HUES64 (cell line): ENCODE measurements around the gene SMIM12.
"Not testable (repeated sequence)": the region's sequence is repeated elsewhere in the genome, so short reads cannot be mapped to it uniquely, and the experiment has no call there.

Source experiments
- H3K27ac ChIP-seq: 2 replicates; pipeline ENCODE4 v1.7.0; 2013; ENCODE audit warnings: low read depth, low read length, inconsistent platforms
- H3K27me3 ChIP-seq: 2 replicates; pipeline ENCODE4 v1.6.1; 2013; ENCODE audit warnings: mild to moderate bottlenecking, low read length; ENCODE audit not compliant: insufficient read depth
- H3K36me3 ChIP-seq: 2 replicates; pipeline ENCODE4 v1.6.1; 2013; ENCODE audit warnings: mild to moderate bottlenecking, low read length; ENCODE audit not compliant: insufficient read depth
- H3K4me1 ChIP-seq: 2 replicates; pipeline ENCODE4 v1.6.1; 2013; ENCODE audit warnings: mild to moderate bottlenecking, low read length, moderate library complexity; ENCODE audit not compliant: insufficient read depth
- H3K4me3 ChIP-seq: 2 replicates; pipeline ENCODE4 v1.5.1; 2013; ENCODE audit warnings: mild to moderate bottlenecking, low read length, moderate library complexity
- H3K9ac ChIP-seq: 2 replicates; pipeline ENCODE4 v1.6.1; 2013; ENCODE audit warnings: mild to moderate bottlenecking, low read depth, low read length
- H3K9me3 ChIP-seq: 2 replicates; pipeline ENCODE4 v1.6.1; 2013; ENCODE audit warnings: low read depth, low read length; ENCODE audit not compliant: insufficient read depth
- WGBS: fragments of 150-250, 120-280 bp; methylation state at CpG from one replicate; pipeline ENCODE4 v1.1.7; 2013; ENCODE audit warnings: missing lambda C conversion rate; 5-methylcytosine and 5-hydroxymethylcytosine counted together

Gene SMIM12

DNA sequence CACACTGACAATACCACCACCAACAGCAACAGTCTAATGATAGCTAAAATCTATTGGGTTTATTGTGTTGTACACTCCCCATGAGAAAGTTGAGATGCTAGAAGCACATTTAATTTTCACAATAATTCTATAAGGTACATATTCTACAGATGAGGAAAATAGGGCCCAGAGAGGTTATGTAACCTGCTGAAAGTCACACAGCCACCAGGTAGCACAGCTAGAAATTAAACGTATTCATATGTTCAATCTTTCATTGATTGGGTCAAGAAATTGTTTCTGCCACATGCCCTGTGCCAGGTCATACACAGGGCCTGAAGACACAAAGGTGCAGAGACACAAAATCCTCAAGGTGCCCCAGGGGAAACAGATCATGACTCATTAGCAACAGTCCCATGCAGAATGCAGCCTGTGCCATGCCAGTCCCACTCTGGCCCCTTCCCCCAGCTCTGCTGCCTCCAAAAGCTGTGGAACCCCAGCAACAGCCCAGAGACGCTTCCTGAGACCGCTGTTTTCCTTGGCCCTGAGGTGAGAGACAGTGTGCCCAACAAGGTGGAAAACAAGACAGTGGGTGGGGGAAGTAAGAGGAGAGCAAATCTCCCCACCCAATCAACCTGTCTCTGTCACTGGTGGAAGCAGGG is 34.6 kb downstream of the SMIM12 start:
- Histone ChIP-seq H3K27ac (no peak overlapping the region), H3K4me3 (no peak overlapping the region), H3K9ac (no peak overlapping the region), H3K9me3 (no peaks in the 10 kb centered on the region), H3K36me3 (no peaks in the 10 kb centered on the region), H3K4me1 (no peaks in the 10 kb centered on the region), H3K27me3 (0 out of 2 replicates have a peak, but pooled peaks cover 2% of the 10 kb centered on the region)
- 93% methylated on average over 3 of the region's 3 CpGs for WGBS

GRCh38 chr1:34822202-34822601 is 37.3 kb downstream of the SMIM12 start:
- H3K4me1 ChIP-seq: no peaks in the 10 kb centered on the region
- no peak overlapping the region for H3K4me3 ChIP-seq
- H3K27ac ChIP-seq: no peak overlapping the region
- H3K27me3 ChIP-seq: 0 out of 2 replicates have a peak, but pooled peaks cover under 1% of the 10 kb centered on the region
- H3K9me3 ChIP-seq: no peaks in the 10 kb centered on the region
- H3K9ac ChIP-seq: no peak overlapping the region
- H3K36me3 ChIP-seq: no peaks in the 10 kb centered on the region
- 100% methylated on average over 2 of the region's 3 CpGs for WGBS

DNA sequence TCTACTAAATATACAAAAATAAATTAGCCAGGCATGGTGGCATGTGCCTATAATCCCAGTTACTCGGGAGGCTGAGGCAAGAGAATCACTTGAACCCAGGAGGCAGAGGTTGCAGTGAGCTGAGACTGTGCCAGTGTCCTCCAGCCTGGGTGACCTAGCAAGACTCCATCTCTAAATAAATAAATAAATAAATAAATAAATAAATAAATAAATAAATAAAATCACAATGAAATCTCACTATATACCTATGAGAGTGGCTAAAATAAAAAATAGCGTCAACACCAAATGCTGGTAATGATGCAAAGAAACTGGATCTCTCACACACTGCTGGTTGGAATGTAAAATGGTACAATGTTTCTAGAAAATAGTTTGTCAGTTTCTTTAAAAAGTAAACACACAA is 40.7 kb downstream of the SMIM12 start:
- not testable (repeated sequence) for H3K36me3 ChIP-seq, H3K4me3 ChIP-seq, H3K27me3 ChIP-seq, H3K9me3 ChIP-seq, H3K4me1 ChIP-seq, H3K9ac ChIP-seq, H3K27ac ChIP-seq
- WGBS: 100% methylated on average over 1 of the region's 2 CpGs

DNA sequence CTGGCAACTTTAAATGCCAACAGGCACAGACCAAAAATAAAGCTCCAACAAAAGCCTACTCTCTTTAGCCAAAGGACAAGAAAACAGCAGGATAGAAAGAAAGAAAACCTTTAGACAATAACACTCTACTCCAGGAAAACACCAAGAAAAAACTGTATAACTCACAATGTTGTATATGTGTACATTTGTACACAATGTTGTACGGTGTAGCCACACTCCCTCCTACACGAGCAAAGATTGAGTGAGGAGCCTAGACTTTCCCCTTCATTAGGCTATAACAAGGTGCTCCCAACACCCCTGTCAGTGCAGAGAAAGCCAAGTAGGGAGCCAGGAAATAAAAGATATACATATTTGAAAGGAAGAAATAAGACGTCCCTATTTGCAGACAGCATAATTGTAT is 42.8 kb downstream of the SMIM12 start:
- H3K9ac ChIP-seq: no peak overlapping the region
- no peak overlapping the region for H3K4me3 ChIP-seq
- 94% methylated on average over 2 of the region's 3 CpGs for WGBS
- H3K9me3 ChIP-seq: no peaks in the 10 kb centered on the region
- H3K36me3 ChIP-seq: no peaks in the 10 kb centered on the region
- H3K4me1 ChIP-seq: no peaks in the 10 kb centered on the region
- H3K27me3 ChIP-seq: no peaks in the 10 kb centered on the region
- H3K27ac ChIP-seq: no peak overlapping the region

GRCh38 chr1:34816332-34816731 is 43.2 kb downstream of the SMIM12 start:
- Histone ChIP-seq H3K4me1 (no peaks in the 10 kb centered on the region), H3K36me3 (no peaks in the 10 kb centered on the region), H3K27ac (no peak overlapping the region), H3K4me3 (no peak overlapping the region), H3K9me3 (no peaks in the 10 kb centered on the region), H3K27me3 (no peaks in the 10 kb centered on the region), H3K9ac (no peak overlapping the region)

DNA sequence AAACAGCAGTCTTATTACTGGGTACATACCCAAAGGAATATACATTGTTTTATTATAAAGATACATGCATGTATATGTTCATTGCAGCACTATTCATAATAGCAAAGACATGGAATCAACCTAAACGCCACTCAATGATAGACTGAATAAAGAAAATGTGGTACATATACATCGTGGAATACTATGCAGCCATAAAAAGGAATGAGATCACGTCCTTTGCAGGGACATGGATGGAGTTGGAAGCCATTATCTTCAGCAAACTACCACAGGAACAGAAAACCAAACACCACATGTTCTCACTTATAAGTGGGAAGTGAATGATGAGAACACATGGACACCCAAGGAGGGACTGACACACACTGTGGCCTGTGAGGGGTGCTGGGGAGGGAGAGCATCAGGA is 48.8 kb downstream of the SMIM12 start:
- not testable (repeated sequence) for H3K4me3 ChIP-seq, H3K9me3 ChIP-seq, H3K4me1 ChIP-seq, H3K9ac ChIP-seq, H3K27me3 ChIP-seq, H3K36me3 ChIP-seq, H3K27ac ChIP-seq
- 100% methylated on average over 3 of the region's 3 CpGs for WGBS

DNA sequence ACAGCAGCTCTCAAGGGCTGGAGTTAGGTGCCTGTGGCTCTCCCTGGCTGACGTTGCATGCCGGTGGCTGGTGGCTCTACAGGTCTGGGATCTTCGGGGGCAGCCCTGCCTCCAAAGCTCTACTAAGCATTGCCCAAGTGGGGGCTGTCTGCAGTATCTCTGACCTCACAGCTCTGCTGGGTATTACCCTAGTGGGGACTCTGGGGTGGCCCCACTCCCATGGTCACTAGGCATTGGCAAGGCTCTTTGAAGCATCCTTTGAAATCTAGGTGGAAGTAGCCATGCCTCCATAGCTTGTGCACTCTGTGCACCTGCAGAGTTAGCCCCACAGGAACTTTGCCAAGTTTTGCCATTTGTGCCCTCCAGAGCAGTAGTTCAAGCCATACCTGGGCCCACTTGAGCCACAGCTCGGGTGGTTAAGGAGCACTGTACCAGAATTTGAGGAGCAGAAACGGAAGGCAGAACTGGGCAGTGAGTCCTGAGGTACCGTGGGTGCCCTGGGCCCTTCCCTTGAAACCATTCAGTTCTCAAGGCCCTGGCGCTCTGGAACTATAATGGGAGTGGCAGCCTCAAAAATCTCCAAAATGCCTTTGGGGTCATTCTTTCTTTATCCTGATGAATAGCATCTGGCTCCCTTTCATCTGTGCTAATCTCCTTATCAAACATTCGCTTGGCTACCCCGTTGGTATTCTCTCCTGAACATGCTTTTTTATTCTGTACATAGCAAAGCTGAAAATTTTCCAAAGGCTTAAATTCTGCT is 51.3 kb downstream of the SMIM12 start:
- H3K9ac ChIP-seq: no peak overlapping the region
- 92% methylated on average over 9 of the region's 9 CpGs for WGBS
- no peaks in the 10 kb centered on the region for H3K36me3 ChIP-seq
- no peak overlapping the region for H3K4me3 ChIP-seq
- H3K27me3 ChIP-seq: no peaks in the 10 kb centered on the region
- H3K9me3 ChIP-seq: 0 out of 2 replicates have a peak, but pooled peaks cover 4% of the 10 kb centered on the region
- no peaks in the 10 kb centered on the region for H3K4me1 ChIP-seq
- no peak overlapping the region for H3K27ac ChIP-seq

- H3K4me3 ChIP-seq: no peak overlapping the region
- H3K4me1 ChIP-seq: no peaks in the 10 kb centered on the region
- H3K27me3 ChIP-seq: no peaks in the 10 kb centered on the region
- H3K27ac ChIP-seq: no peak overlapping the region
- 84% methylated on average over 3 of the region's 3 CpGs for WGBS
- no peak overlapping the region for H3K9ac ChIP-seq
- H3K9me3 ChIP-seq: 0 out of 2 replicates have a peak, but pooled peaks cover 4% of the 10 kb centered on the region
- no peaks in the 10 kb centered on the region for H3K36me3 ChIP-seq
Observed at GRCh38 chr1:34806396-34806795, 53.2 kb downstream of the SMIM12 start.

GRCh38 chr1:34803770-34804169 is 55.8 kb downstream of the SMIM12 start:
- Histone ChIP-seq H3K4me1 (no peaks in the 10 kb centered on the region), H3K9me3 (0 out of 2 replicates have a peak, but pooled peaks cover 4% of the 10 kb centered on the region), H3K36me3 (no peaks in the 10 kb centered on the region), H3K27me3 (no peaks in the 10 kb centered on the region), H3K4me3 (no peak overlapping the region), H3K9ac (no peak overlapping the region), H3K27ac (no peak overlapping the region)
- WGBS: 91% methylated on average over 3 of the region's 3 CpGs
